ENCODE results near the gene BAG1.

The BAG1 gene

DNA sequence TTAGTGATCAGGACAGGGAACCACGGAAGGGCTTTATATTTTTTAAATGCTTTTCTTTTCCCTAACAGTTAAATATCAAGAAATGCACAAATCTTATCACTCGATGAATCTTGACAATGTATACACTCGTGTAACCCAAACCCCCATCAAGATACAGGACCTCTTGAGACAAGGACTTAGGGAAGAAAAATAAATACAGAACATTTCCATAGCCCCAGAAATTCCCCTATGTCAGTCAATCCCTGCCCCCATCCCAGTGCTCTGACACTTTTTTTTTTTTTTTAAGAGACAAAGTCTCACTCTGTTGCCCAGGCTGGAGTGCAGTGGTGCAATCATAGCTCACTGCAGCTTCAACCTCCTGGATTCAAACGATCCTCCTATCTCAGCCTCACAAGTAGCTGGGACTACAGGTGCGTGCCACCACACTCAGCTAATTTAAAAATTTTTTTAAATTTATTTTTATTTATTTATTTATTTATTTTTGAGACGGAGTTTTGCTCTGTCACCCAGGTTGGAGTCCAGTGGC lies 21.8 kb downstream of the BAG1 start:
- in situ Hi-C loops (cut with MboI; ENCODE audit: low pct_unique_long_range_greater_than_20kb, low sequenced_read_pairs, unreplicated experiment), result no loop called here
- no peak for DNase-seq (ENCODE audit: low spot score)
- TF ChIP-seq, protein P1, sequence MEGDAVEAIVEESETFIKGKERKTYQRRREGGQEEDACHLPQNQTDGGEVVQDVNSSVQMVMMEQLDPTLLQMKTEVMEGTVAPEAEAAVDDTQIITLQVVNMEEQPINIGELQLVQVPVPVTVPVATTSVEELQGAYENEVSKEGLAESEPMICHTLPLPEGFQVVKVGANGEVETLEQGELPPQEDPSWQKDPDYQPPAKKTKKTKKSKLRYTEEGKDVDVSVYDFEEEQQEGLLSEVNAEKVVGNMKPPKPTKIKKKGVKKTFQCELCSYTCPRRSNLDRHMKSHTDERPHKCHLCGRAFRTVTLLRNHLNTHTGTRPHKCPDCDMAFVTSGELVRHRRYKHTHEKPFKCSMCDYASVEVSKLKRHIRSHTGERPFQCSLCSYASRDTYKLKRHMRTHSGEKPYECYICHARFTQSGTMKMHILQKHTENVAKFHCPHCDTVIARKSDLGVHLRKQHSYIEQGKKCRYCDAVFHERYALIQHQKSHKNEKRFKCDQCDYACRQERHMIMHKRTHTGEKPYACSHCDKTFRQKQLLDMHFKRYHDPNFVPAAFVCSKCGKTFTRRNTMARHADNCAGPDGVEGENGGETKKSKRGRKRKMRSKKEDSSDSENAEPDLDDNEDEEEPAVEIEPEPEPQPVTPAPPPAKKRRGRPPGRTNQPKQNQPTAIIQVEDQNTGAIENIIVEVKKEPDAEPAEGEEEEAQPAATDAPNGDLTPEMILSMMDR (IDR thresholded peaks at IDR 0.05; ENCODE audit: extremely low read depth, insufficient read depth, missing control alignments), result no peak

DNA sequence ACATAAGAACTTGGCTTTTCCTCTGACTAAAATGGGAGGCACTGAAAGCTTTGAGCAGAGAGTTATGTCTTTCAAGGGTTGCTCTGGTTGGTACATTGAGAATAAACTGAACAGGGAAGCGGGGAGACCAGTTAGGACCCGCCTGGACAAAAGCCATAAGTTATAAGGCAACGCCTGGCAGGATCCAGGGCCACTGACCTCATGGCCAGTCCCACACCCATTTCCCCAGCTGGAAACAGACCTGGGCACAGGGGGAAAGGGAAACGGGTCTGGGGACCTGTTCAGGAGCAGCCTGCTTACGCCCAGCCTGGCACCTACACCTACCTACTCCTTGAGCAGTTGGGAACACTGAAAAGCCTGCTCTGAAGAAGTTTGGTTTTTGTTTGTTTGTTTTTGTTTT lies 23.2 kb downstream of the BAG1 start:
- no peak for DNase-seq (ENCODE audit: low spot score)
- in situ Hi-C loops (cut with MboI; ENCODE audit: low pct_unique_long_range_greater_than_20kb, low sequenced_read_pairs, unreplicated experiment), result no loop called here
- TF ChIP-seq, protein P1 (IDR thresholded peaks at IDR 0.05; ENCODE audit: extremely low read depth, insufficient read depth, missing control alignments), result no peak

DNA sequence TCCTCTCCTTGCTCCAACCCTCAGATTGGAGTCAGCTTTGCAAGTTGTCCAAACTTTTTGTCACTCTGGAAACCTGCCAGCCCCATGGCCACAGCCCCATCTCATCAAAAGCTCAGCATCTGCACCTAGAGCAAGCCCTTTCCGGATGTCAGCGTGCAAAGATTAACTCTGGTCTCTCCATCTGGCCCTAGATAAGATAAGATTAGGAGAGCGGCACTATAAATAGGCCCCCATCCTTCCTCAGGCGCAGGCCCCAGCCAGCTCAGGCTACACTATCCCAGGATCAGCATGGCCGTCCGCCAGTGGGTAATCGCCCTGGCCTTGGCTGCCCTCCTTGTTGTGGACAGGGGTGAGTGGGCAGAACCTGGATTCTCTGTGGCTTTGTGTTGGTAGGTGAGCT lies 24.6 kb downstream of the BAG1 start, which contains the start of gene SPINK4:
Gene SPINK4 (plus strand): TSS at position 247 of the 400 bp plus-strand sequence. CDS start 42 bp downstream, at position 289.
- in situ Hi-C loops (cut with MboI; ENCODE audit: low pct_unique_long_range_greater_than_20kb, low sequenced_read_pairs, unreplicated experiment), result no loop called here
- DNase-seq (ENCODE audit: low spot score), result no peak
- TF ChIP-seq, protein P1 (IDR thresholded peaks at IDR 0.05; ENCODE audit: extremely low read depth, insufficient read depth, missing control alignments), result no peak

DNA sequence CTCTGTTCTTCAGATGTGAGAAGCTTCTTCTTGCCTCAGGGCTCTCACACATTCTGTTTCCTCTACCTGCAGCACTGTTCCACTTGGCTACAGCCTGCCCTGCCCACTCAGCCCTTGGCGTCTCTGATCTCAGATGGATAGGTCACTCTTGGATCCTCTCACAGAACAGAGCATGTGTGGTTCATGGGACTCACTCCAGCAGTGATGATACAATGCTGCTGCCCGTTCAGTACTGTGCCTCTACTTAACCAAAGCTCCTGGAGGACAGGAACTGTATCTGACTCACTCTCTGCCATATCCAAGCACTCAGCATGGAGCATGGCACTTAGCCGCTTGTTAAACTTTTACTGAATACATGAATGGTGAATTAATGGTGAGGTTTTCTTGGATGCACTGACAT lies 27.9 kb downstream of the BAG1 start:
- in situ Hi-C loops (cut with MboI; ENCODE audit: low pct_unique_long_range_greater_than_20kb, low sequenced_read_pairs, unreplicated experiment), result no loop called here
- TF ChIP-seq, protein P1 (IDR thresholded peaks at IDR 0.05; ENCODE audit: extremely low read depth, insufficient read depth, missing control alignments), result no peak
- DNase-seq (ENCODE audit: low spot score), result no peak

DNA sequence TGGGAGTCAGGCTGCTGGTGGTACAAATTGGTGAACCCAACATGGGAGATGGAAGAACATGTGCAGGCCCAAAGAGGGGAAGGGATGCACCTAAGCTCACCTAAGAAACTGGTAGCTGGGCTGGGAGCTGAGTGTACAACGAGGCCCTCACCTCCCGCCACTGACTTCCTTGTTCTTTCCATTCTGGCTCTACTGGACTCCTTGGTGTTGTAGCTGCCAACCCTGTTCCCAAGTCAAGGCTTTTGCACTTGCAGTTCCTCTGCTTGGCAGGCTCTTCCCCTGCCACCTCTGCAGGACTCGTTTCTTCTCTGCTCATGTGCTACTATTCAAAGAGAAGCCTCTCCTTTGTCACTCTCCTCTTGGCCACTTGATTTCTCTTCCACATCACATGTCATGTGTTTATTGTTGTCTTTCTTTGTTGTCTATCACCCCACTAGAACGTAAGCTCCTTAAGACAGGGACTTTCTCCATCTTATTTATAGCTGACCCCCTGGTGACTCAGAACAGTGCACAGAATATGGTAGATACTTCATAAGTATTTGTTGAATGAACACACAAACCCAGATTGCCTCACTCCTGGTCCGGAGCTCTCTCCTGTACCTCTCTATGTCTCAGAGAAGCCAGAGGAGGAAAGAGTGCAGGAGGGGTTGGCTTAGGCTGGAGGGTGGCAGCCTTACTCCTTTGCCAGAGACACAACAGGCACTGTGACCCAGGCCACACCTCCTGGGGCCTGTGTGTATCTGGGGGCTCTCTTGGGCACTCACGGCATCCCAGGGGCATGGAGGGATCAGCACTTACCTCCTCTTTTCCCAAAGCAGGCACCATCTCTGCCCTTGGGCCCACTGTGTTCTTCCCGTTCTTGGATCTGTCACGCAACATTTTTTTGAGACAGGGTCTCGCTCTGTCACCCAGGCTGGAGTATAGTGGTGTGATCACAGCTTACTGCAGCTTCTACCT lies 29.7 kb downstream of the BAG1 start:
- in situ Hi-C loops (cut with MboI; ENCODE audit: low pct_unique_long_range_greater_than_20kb, low sequenced_read_pairs, unreplicated experiment), result no loop called here
- TF ChIP-seq, protein P1 (IDR thresholded peaks at IDR 0.05; ENCODE audit: extremely low read depth, insufficient read depth, missing control alignments), result no peak
- no peak for DNase-seq (ENCODE audit: low spot score)

DNA sequence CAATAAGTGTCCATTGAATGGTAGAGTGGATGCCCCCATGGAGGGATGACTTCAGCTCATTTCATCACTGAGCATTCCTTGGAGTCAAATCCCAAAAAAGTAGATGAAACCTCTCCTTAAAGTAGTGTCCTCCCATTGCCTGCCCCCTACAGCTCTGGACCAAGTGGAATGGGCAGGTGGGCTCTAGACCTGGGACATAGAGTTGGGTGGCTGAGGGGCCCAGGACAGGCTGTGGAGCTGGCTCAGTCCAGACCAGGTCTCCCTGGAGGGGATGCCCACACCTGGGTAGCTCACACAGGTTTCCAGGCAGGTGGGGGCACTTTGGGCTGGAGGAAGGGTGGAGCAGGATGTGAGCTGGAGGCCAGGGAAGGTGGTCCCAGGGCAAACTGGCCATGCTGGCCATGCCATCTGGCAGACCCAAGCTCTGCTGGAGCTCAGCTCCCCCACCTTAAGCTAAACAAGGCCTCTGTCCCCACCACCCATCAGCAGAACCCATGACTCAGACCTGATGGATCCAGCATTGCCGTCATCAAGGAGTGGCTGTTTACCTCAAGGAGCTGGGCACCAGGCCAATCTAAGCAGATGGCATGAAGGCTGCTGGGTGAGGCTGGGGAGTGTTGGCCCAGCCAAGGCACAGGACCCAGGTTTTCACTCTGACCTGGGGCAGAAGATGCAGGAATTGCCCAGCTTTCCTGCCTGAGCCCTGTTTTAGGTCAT lies 30.7 kb downstream of the BAG1 start:
- DNase-seq (ENCODE audit: low spot score), result no peak
- in situ Hi-C loops (cut with MboI; ENCODE audit: low pct_unique_long_range_greater_than_20kb, low sequenced_read_pairs, unreplicated experiment), result no loop called here
- TF ChIP-seq, protein P1 (IDR thresholded peaks at IDR 0.05; ENCODE audit: extremely low read depth, insufficient read depth, missing control alignments), result no peak
